SK-N-SH (cell line): ENCODE measurements around the gene RTN4RL1. TPM values are rescaled to one million over a fixed set of nuclear protein-coding genes. Genes with fewer than 3 reads are reported as not detected.

Source experiments
- CTCF ChIA-PET: fragments of 300-600, 350-600 bp; formaldehyde crosslinking; extraction: SDS; loops from one replicate; lab custom pipeline; 2021; lab: Yijun Ruan, JAX
- POLR2A ChIA-PET: fragments of 350-600 bp; sonication (Branson Sonifier 250); formaldehyde crosslinking; extraction: SDS; loops from one replicate; lab custom pipeline; 2020; ENCODE audit warnings: antibody characterized with exemption, inconsistent platforms; lab: Yijun Ruan, JAX
- DNase-seq: peaks from one replicate; pipeline ENCODE4 v3.0.0; 2012
- H2AFZ ChIP-seq: fragments of 200-600 bp; sonication (generic); 2 replicates; pipeline ENCODE4 v1.8.1; 2016; ENCODE audit warnings: antibody characterized with exemption, mild to moderate bottlenecking, low read depth
- H3F3A ChIP-seq: fragments of 200-600 bp; sonication (generic); replicated peaks from 2 replicates; pipeline ENCODE3; 2016; ENCODE audit warnings: antibody characterized with exemption, mild to moderate bottlenecking; ENCODE audit not compliant: insufficient read depth
- H3K27ac ChIP-seq, 2 experiments: fragments of 200-500 bp in 1 of 2; fragments of 200-600 bp in 1 of 2; sonication (Bioruptor generic) in 1 of 2; sonication (generic), shearing (Covaris generic) in 1 of 2; 2 replicates each; pipeline versions ENCODE4 v1.5.1 to v1.6.1; 2014 to 2016; ENCODE audit warnings: low read depth in 2 of 2, inconsistent platforms in 1 of 2, low read length in 1 of 2, mild to moderate bottlenecking in 1 of 2, mixed read lengths in 1 of 2
- H3K27me3 ChIP-seq: fragments of 200-600 bp; sonication (generic), shearing (Covaris generic); 2 replicates; pipeline ENCODE4 v1.6.1; 2016; ENCODE audit warnings: mixed run types; ENCODE audit not compliant: insufficient read depth
- H3K36me3 ChIP-seq, 2 experiments: fragments of 200-500 bp in 1 of 2; fragments of 200-600 bp in 1 of 2; sonication (Bioruptor generic) in 1 of 2; sonication (generic) in 1 of 2; replicated peaks in 1 of 2; 2 replicates each; pipeline versions ENCODE3 to v1.5.1; 2014 to 2016; ENCODE audit warnings: low read length in 1 of 2, mild to moderate bottlenecking in 1 of 2; ENCODE audit not compliant: insufficient read depth in 2 of 2, control insufficient read depth in 1 of 2
- H3K4me1 ChIP-seq, 2 experiments: fragments of 200-500 bp in 1 of 2; fragments of 200-600 bp in 1 of 2; sonication (Bioruptor generic) in 1 of 2; sonication (generic), shearing (Covaris generic) in 1 of 2; 2 replicates each; pipeline versions ENCODE4 v1.5.1 to v1.6.1; 2014 to 2016; ENCODE audit warnings: low read depth in 1 of 2, low read length in 1 of 2, mixed run types in 1 of 2; ENCODE audit not compliant: insufficient read depth in 2 of 2, control insufficient read depth in 1 of 2
- H3K4me2 ChIP-seq: fragments of 200-600 bp; sonication (generic), shearing (Covaris generic); 2 replicates; pipeline ENCODE4 v1.6.1; 2017; ENCODE audit warnings: mixed run types
- H3K4me3 ChIP-seq, 2 experiments: fragments of 200-500 bp in 1 of 2; fragments of 200-600 bp in 1 of 2; sonication (Bioruptor generic) in 1 of 2; sonication (generic), shearing (Covaris generic) in 1 of 2; 2 replicates each; pipeline versions ENCODE4 v1.5.1 to v1.8.1; 2014 to 2016; ENCODE audit warnings: low read depth in 2 of 2, inconsistent platforms in 1 of 2, low read length in 1 of 2, mild to moderate bottlenecking in 1 of 2, mixed read lengths in 1 of 2, moderate library complexity in 1 of 2
- H3K79me2 ChIP-seq: fragments of 200-600 bp; sonication (generic); 2 replicates; pipeline ENCODE4 v1.8.1; 2017; ENCODE audit warnings: mild to moderate bottlenecking; ENCODE audit not compliant: insufficient read depth
- H3K9ac ChIP-seq: fragments of 200-600 bp; sonication (generic); 2 replicates; pipeline ENCODE4 v1.6.1; 2017; ENCODE audit warnings: mixed run types
- H3K9me2 ChIP-seq: fragments of 200-600 bp; sonication (generic); 2 replicates; pipeline ENCODE4 v1.6.1; 2017; ENCODE audit warnings: mixed run types
- H3K9me3 ChIP-seq: fragments of 200-600 bp; sonication (generic); 2 replicates; pipeline ENCODE4 v1.6.1; 2017; ENCODE audit warnings: mixed run types, mild to moderate bottlenecking, moderate library complexity
- H4K20me1 ChIP-seq: fragments of 200-600 bp; sonication (generic); 2 replicates; pipeline ENCODE4 v1.6.1; 2017; ENCODE audit warnings: mild to moderate bottlenecking, mixed run types; ENCODE audit not compliant: insufficient read depth
- EP300 ChIP-seq, 2 experiments: IDR thresholded peaks; 2 replicates each; pipeline versions ENCODE4 v1.4.0 to v1.6.1; 2012; ENCODE audit warnings: borderline replicate concordance in 1 of 2, low read depth in 1 of 2, low read length in 1 of 2
- EZH2phosphoT487 ChIP-seq: fragments of 200-600 bp; sonication (generic); IDR thresholded peaks from 2 replicates; pipeline ENCODE4 v1.6.1; 2017; ENCODE audit warnings: low read depth, mixed run types, mild to moderate bottlenecking, antibody characterized with exemption, moderate library complexity, borderline replicate concordance
- FOSL2 ChIP-seq: IDR thresholded peaks from 2 replicates; pipeline ENCODE4 v1.4.0; 2012; ENCODE audit warnings: low read depth, mild to moderate bottlenecking, moderate library complexity, borderline replicate concordance
- FOXM1 ChIP-seq: IDR thresholded peaks from 2 replicates; pipeline ENCODE4 v1.4.0; 2012; ENCODE audit warnings: low read depth, mild to moderate bottlenecking
- GABPA ChIP-seq: IDR thresholded peaks from 2 replicates; pipeline ENCODE4 v1.4.0; 2012; ENCODE audit warnings: low read depth, mild to moderate bottlenecking
- JUND ChIP-seq: IDR thresholded peaks from 2 replicates; pipeline ENCODE4 v1.4.0; 2012
- MXI1 ChIP-seq: IDR thresholded peaks from 2 replicates; pipeline ENCODE4 v1.6.1; 2012; ENCODE audit warnings: mild to moderate bottlenecking, low read depth, low read length, improper control_type of control experiment
- NFIC ChIP-seq: IDR thresholded peaks from 2 replicates; pipeline ENCODE4 v1.4.0; 2012; ENCODE audit warnings: borderline replicate concordance
- NRF1 ChIP-seq: IDR thresholded peaks from 2 replicates; pipeline ENCODE4 v1.6.1; 2012; ENCODE audit warnings: low read depth, mild to moderate bottlenecking, low read length
- POLR2AphosphoS5 ChIP-seq: IDR thresholded peaks from 2 replicates; pipeline ENCODE4 v1.6.1; 2012; ENCODE audit warnings: low read depth, low read length
- RAD21 ChIP-seq: IDR thresholded peaks from 2 replicates; pipeline ENCODE4 v1.6.1; 2012; ENCODE audit warnings: mild to moderate bottlenecking, low read length
- RXRA ChIP-seq: IDR thresholded peaks from 2 replicates; pipeline ENCODE4 v1.4.0; 2012; ENCODE audit warnings: low read depth, mild to moderate bottlenecking, borderline replicate concordance
- SMC3 ChIP-seq: IDR thresholded peaks from 2 replicates; pipeline ENCODE4 v1.6.1; 2012; ENCODE audit warnings: low read depth, low read length, improper control_type of control experiment
- TAF1 ChIP-seq: IDR thresholded peaks from 2 replicates; pipeline ENCODE4 v1.6.1; 2012; ENCODE audit warnings: low read depth, mild to moderate bottlenecking, low read length, moderate library complexity, borderline replicate concordance
- TEAD4 ChIP-seq: IDR thresholded peaks from 2 replicates; pipeline ENCODE4 v1.4.0; 2012; ENCODE audit warnings: mild to moderate bottlenecking, borderline replicate concordance; ENCODE audit not compliant: insufficient read depth
- WGBS: methylation state at CpG from one replicate; pipeline ENCODE4 v1.1.6; 2017; ENCODE audit warnings: low lambda C conversion rate; 5-methylcytosine and 5-hydroxymethylcytosine counted together
- polyA plus RNA-seq, 3 experiments: library from polyadenylated mRNA; depleted of rRNA; stranded (reverse); fragments of >200 nt; gene quantifications; 2 replicates each; pipeline ENCODE4 v1.2.3, GENCODE V29; 2012
- TF ChIP-seq, protein P1 (sequence below): IDR thresholded peaks from 2 replicates; pipeline ENCODE4 v1.6.1; 2012; ENCODE audit warnings: mild to moderate bottlenecking, low read depth, low read length, moderate library complexity
- TF ChIP-seq, protein P2 (sequence below): IDR thresholded peaks from 2 replicates; pipeline ENCODE4 v1.4.0; 2012; ENCODE audit warnings: low read depth, borderline replicate concordance
- TF ChIP-seq, protein P3 (sequence below): IDR thresholded peaks from 2 replicates; pipeline ENCODE4; 2012
- TF ChIP-seq, protein P4 (sequence below): IDR thresholded peaks from 2 replicates; pipeline ENCODE4 v1.4.0; 2012; ENCODE audit warnings: low read depth

The RTN4RL1 gene
- polyA plus RNA-seq, 1 of the 3 experiments (the other 2 are of a cell fraction) = 0.07 TPM

DNA sequence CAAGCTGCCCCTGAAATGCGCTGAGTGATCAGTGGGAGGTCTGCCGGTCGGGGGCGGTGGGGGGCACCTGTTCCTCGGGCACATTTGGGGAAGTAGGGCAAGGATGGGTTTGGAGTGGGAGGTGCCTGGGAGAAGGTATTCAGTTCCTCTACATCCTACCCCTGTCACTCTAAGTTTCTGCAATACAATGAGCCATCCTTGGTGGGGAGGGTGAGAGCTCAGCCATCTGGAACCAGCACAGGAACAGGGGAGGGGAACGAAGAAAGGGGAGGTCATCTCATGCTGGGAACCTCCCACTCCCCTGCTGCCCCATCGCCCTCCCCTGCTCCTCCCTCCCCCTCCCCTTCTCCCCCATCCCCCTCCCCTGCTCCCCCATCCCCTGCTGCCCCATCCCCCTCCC, 9.0 kb upstream of the RTN4RL1 start:
- no peaks in the 10 kb centered on the region for H3K9me2 ChIP-seq
- ChIA-PET POLR2A (no interaction called here), CTCF (interaction anchor here (0.6 to 3.3 kb wide), 2 partner anchors 125 to 197 kb away, joined by 3 to 18 read pairs; no protein-coding TSS in a partner anchor)
- H3K27me3 ChIP-seq = no peaks in the 10 kb centered on the region
- TF ChIP-seq, protein P1, sequence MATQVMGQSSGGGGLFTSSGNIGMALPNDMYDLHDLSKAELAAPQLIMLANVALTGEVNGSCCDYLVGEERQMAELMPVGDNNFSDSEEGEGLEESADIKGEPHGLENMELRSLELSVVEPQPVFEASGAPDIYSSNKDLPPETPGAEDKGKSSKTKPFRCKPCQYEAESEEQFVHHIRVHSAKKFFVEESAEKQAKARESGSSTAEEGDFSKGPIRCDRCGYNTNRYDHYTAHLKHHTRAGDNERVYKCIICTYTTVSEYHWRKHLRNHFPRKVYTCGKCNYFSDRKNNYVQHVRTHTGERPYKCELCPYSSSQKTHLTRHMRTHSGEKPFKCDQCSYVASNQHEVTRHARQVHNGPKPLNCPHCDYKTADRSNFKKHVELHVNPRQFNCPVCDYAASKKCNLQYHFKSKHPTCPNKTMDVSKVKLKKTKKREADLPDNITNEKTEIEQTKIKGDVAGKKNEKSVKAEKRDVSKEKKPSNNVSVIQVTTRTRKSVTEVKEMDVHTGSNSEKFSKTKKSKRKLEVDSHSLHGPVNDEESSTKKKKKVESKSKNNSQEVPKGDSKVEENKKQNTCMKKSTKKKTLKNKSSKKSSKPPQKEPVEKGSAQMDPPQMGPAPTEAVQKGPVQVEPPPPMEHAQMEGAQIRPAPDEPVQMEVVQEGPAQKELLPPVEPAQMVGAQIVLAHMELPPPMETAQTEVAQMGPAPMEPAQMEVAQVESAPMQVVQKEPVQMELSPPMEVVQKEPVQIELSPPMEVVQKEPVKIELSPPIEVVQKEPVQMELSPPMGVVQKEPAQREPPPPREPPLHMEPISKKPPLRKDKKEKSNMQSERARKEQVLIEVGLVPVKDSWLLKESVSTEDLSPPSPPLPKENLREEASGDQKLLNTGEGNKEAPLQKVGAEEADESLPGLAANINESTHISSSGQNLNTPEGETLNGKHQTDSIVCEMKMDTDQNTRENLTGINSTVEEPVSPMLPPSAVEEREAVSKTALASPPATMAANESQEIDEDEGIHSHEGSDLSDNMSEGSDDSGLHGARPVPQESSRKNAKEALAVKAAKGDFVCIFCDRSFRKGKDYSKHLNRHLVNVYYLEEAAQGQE = no peak
- no peak for TF ChIP-seq RAD21
- no peak for TF ChIP-seq POLR2AphosphoS5
- TF ChIP-seq MXI1 = no peak
- TF ChIP-seq TAF1 = no peak
- no peak for TF ChIP-seq RXRA
- TF ChIP-seq FOXM1 = no peak
- no peak for TF ChIP-seq SMC3
- TF ChIP-seq, protein P2, sequence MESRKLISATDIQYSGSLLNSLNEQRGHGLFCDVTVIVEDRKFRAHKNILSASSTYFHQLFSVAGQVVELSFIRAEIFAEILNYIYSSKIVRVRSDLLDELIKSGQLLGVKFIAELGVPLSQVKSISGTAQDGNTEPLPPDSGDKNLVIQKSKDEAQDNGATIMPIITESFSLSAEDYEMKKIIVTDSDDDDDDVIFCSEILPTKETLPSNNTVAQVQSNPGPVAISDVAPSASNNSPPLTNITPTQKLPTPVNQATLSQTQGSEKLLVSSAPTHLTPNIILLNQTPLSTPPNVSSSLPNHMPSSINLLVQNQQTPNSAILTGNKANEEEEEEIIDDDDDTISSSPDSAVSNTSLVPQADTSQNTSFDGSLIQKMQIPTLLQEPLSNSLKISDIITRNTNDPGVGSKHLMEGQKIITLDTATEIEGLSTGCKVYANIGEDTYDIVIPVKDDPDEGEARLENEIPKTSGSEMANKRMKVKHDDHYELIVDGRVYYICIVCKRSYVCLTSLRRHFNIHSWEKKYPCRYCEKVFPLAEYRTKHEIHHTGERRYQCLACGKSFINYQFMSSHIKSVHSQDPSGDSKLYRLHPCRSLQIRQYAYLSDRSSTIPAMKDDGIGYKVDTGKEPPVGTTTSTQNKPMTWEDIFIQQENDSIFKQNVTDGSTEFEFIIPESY = no peak
- peaks cover 0 to 21% of the 10 kb centered on the region in 2 experiments for H3K36me3 ChIP-seq
- no peaks in the 10 kb centered on the region for H4K20me1 ChIP-seq
- no peaks in the 10 kb centered on the region for H3K9me3 ChIP-seq
- no peak overlapping the region for H3K4me2 ChIP-seq
- no peak overlapping the region for H3K9ac ChIP-seq
- no peak overlapping the region for H2AFZ ChIP-seq
- no peaks in the 10 kb centered on the region for H3F3A ChIP-seq
- H3K4me3 ChIP-seq = no peak overlapping the region
- H3K79me2 ChIP-seq = peaks cover 22% of the 10 kb centered on the region
- H3K4me1 ChIP-seq = peaks cover 5 to 9% of the 10 kb centered on the region in 2 experiments; a peak in 2 of 4 replicates
- no peak overlapping the region for H3K27ac ChIP-seq
- WGBS = 79% methylated on average over 3 of the region's 7 CpGs
- DNase-seq = no peak

DNA sequence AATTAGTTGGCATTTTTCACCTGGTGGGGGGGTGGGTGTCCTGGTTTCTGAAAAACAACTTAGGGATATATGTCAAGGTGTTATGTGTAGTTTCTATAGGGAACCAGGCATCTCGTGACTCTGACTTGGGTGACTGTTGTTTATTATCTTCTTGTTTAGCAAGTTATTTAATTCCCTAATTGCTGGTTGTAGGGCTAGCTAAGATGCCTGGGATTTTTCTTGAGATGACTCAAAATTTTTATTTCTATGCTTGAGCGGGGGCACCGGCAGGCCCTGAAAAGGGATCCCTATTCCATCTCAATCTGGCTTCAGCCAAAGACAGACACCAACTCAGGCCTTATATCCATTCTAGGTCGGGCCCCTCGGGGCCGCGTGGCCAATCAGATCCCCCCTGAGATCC, 8.0 kb upstream of the RTN4RL1 start:
- POLR2A ChIA-PET = no interaction called here
- TF ChIP-seq GABPA (no peak), RAD21 (no peak), POLR2AphosphoS5 (no peak), JUND (no peak), EZH2phosphoT487 (no peak), NFIC (no peak), EP300 (IDR thresholded peaks at IDR 0.05; ENCODE audit: borderline replicate concordance in 1 of 2, low read depth in 1 of 2, low read length in 1 of 2) (no peak), TEAD4 (no peak), FOSL2 (no peak), NRF1 (no peak)
- TF ChIP-seq, protein P3, sequence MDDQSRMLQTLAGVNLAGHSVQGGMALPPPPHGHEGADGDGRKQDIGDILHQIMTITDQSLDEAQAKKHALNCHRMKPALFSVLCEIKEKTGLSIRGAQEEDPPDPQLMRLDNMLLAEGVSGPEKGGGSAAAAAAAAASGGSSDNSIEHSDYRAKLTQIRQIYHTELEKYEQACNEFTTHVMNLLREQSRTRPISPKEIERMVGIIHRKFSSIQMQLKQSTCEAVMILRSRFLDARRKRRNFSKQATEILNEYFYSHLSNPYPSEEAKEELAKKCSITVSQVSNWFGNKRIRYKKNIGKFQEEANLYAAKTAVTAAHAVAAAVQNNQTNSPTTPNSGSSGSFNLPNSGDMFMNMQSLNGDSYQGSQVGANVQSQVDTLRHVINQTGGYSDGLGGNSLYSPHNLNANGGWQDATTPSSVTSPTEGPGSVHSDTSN = no peak
- TF ChIP-seq, protein P4, sequence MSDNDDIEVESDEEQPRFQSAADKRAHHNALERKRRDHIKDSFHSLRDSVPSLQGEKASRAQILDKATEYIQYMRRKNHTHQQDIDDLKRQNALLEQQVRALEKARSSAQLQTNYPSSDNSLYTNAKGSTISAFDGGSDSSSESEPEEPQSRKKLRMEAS = no peak

More for the DNA sequence above, 8.0 kb upstream of the RTN4RL1 start:
- Histone ChIP-seq H3K9ac (no peak overlapping the region), H3K79me2 (peaks cover 22% of the 10 kb centered on the region), H3K9me3 (no peaks in the 10 kb centered on the region), H3K27ac (no peak overlapping the region), H3K4me3 (no peak overlapping the region), H3F3A (no peaks in the 10 kb centered on the region), H3K36me3 (peaks cover 0 to 21% of the 10 kb centered on the region in 2 experiments), H4K20me1 (no peaks in the 10 kb centered on the region), H3K27me3 (no peaks in the 10 kb centered on the region), H2AFZ (no peak overlapping the region), H3K9me2 (no peaks in the 10 kb centered on the region), H3K4me1 (peaks cover 5 to 9% of the 10 kb centered on the region in 2 experiments; a peak in 2 of 4 replicates), H3K4me2 (no peak overlapping the region)
- no peak for DNase-seq
- WGBS = 87% methylated on average over 7 of the region's 7 CpGs
- CTCF ChIA-PET = interaction anchor here (1.2 to 3.6 kb wide), 3 partner anchors 9 to 151 kb away, joined by 3 to 18 read pairs (median 18); partner anchors contain the start of gene OVCA2
